A549 treated with dexamethasone at 1 μM for 4 hours (cell line): Measurements from ENCODE around the gene ZNF737. TPM values are rescaled to one million over a fixed set of nuclear protein-coding genes. Genes with fewer than 3 reads are reported as not detected.

Source experiments
- total RNA-seq: library from RNA; stranded (reverse); fragments of 200-300 nt; extraction: Qiagen RNA extraction; gene quantifications from 5 replicates; pipeline ENCODE4 v1.2.3, GENCODE V29; 2022

Gene ZNF737
- 0.06 to 0.15 TPM (median 0.06 TPM) in 3 of 5 replicates, not detected in the others for total RNA-seq

DNA sequence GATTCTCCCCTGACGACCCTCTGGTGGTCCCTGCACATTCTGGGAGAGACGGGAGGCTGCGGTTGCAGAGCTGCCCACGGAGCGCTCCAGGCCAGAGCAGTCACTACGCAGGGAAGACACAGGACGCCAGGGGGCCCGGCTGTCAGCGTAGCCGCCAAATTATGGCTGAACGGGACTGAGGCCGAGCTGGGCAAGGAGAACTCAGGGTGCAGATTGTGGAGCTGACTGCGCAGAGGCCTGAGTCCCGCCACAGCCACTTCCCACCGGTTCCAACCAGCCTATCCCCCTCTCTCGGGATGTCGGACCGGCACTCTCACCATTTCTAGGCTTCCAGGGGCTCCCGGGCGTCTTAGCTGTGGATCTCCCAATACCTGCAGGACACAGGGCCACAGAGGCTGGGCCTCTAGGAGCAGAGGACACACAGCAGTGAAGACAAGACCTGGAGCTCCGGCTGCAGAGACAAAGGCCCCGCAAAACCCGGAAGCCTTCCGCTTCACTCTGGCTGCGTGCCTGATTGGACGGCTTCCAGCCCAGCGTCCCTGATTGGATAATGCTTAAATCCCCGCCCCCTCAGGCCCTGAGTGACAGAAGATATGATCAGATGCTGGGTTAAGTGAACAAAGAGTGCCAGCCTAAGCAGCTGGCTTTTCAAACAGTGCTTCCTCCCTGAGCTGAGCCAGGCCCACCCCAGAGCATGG, at the start of gene ZNF737:
Gene ZNF737, minus strand, starts transcription at position 461 of the 698 bp plus-strand sequence. Its CDS starts 141 bp downstream, at position 320.

Other genes starting within 250 kb of the ZNF737 start
- gene ZNF626, start 95.8 kb upstream of the ZNF737 start, total RNA-seq: not detected in 5 replicates
- gene ZNF66, start 210.5 kb upstream of the ZNF737 start, total RNA-seq: not detected in 5 replicates